GM19023 (cell line): ENCODE data around the gene FAM163A.

Experiments
- ATAC-seq: cut with Tn5 transposase; IDR thresholded peaks from one replicate; pipeline ENCODE4 v1.9.1; 2021; ENCODE audit warnings: mild to moderate bottlenecking, moderate library complexity; ENCODE audit not compliant: unreplicated experiment

FAM163A gene

GRCh38 chr1:179748772-179749171 is 5.7 kb downstream of the FAM163A start:
- no peak for ATAC-seq

- no peak for ATAC-seq
These were observed 7.5 kb downstream of the FAM163A start for GRCh38 chr1:179750630-179751029.

GRCh38 chr1:179753061-179753460 is 10.0 kb downstream of the FAM163A start:
- no peak for ATAC-seq

- ATAC-seq, result no peak
These were observed 11.0 kb downstream of the FAM163A start for GRCh38 chr1:179754041-179754624.

GRCh38 chr1:179757933-179758332 is 14.8 kb downstream of the FAM163A start:
- ATAC-seq, result no peak

GRCh38 chr1:179760521-179760920 is 17.4 kb downstream of the FAM163A start:
- ATAC-seq, result no peak

- ATAC-seq, result no peak
These were observed 18.2 kb downstream of the FAM163A start for GRCh38 chr1:179761296-179761695.

- ATAC-seq, result no peak
These were observed 19.0 kb downstream of the FAM163A start for GRCh38 chr1:179761846-179762640.

- no peak for ATAC-seq
These were observed 24.1 kb downstream of the FAM163A start for GRCh38 chr1:179767177-179767581.

- ATAC-seq, result no peak
These were observed 24.9 kb downstream of the FAM163A start for GRCh38 chr1:179767996-179768395.

- no peak for ATAC-seq
These were observed 27.9 kb downstream of the FAM163A start for GRCh38 chr1:179770887-179771502.

- ATAC-seq, result no peak
These were observed 30.2 kb downstream of the FAM163A start for GRCh38 chr1:179773264-179773663.

- ATAC-seq, result no peak
These were observed 30.9 kb downstream of the FAM163A start for GRCh38 chr1:179774000-179774399.

- ATAC-seq, result no peak
These were observed 31.5 kb downstream of the FAM163A start for GRCh38 chr1:179774566-179774965.

GRCh38 chr1:179775009-179775408 is 31.9 kb downstream of the FAM163A start:
- ATAC-seq, result no peak

GRCh38 chr1:179776831-179777230 is 33.7 kb downstream of the FAM163A start:
- no peak for ATAC-seq

- ATAC-seq, result no peak
These were observed 34.6 kb downstream of the FAM163A start for GRCh38 chr1:179777731-179778130.

- ATAC-seq, result no peak
These were observed 36.7 kb downstream of the FAM163A start for GRCh38 chr1:179779645-179780272.

GRCh38 chr1:179781962-179782361 is 38.9 kb downstream of the FAM163A start:
- ATAC-seq, result no peak

- no peak for ATAC-seq
These were observed 41.9 kb downstream of the FAM163A start for GRCh38 chr1:179785031-179785431.

- ATAC-seq, result no peak
These were observed 42.6 kb downstream of the FAM163A start for GRCh38 chr1:179785728-179786127.
